ENCODE data around the gene NR2C2.

DNA sequence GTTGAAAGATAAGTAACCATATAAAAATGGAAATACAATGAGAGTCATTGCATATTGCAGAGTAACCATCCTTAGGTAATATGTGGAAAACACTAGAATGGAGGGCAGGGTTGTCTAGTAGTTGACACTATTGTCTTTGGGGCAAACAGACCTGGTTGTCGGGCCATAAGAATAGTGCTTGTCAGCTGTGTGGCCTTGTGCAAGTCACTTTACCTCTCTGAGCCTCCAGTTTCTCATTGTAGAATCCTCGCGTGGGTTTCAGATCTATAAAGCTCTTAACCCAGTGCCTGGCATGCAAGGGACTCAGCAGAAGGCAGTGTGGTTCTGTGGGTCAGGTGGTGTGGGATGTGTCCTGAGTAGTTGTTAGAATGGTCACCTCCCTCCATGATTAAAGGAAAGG is 85.7 kb downstream of the NR2C2 start:
- TF ChIP-seq POLR2AphosphoS5 (IDR thresholded peaks at IDR 0.05) (no peak), POLR2A (IDR thresholded peaks at IDR 0.05) (no peak)
- TF ChIP-seq, protein P1, sequence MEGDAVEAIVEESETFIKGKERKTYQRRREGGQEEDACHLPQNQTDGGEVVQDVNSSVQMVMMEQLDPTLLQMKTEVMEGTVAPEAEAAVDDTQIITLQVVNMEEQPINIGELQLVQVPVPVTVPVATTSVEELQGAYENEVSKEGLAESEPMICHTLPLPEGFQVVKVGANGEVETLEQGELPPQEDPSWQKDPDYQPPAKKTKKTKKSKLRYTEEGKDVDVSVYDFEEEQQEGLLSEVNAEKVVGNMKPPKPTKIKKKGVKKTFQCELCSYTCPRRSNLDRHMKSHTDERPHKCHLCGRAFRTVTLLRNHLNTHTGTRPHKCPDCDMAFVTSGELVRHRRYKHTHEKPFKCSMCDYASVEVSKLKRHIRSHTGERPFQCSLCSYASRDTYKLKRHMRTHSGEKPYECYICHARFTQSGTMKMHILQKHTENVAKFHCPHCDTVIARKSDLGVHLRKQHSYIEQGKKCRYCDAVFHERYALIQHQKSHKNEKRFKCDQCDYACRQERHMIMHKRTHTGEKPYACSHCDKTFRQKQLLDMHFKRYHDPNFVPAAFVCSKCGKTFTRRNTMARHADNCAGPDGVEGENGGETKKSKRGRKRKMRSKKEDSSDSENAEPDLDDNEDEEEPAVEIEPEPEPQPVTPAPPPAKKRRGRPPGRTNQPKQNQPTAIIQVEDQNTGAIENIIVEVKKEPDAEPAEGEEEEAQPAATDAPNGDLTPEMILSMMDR (IDR thresholded peaks at IDR 0.05), result no peak
